GM23248 (cell line): ENCODE measurements around the gene ANOS1. TPM values are rescaled to one million over a fixed set of nuclear protein-coding genes. Genes with fewer than 3 reads are reported as not detected.
"Not testable (repeated sequence)": the region's sequence is repeated elsewhere in the genome, so short reads cannot be mapped to it uniquely, and the experiment has no call there.

Source experiments
- DNase-seq: peaks from one replicate; pipeline ENCODE4 v3.0.0-alpha.2; 2015
- H2AFZ ChIP-seq: fragments of 200-600 bp; sonication (generic); 2 replicates; pipeline ENCODE4 v1.6.1; 2016; ENCODE audit warnings: antibody characterized with exemption
- H3F3A ChIP-seq: fragments of 200-600 bp; sonication (generic); 2 replicates; pipeline ENCODE4 v1.6.1; 2016; ENCODE audit warnings: mild to moderate bottlenecking, antibody characterized with exemption, mixed run types; ENCODE audit not compliant: insufficient read depth
- H3K27ac ChIP-seq: fragments of 200-600 bp; sonication (generic); 2 replicates; pipeline ENCODE4 v1.5.1; 2016; ENCODE audit warnings: mild to moderate bottlenecking
- H3K27me3 ChIP-seq: fragments of 200-600 bp; sonication (generic); replicated peaks from 2 replicates; pipeline ENCODE4 v1.6.1; 2016; ENCODE audit warnings: mild to moderate bottlenecking; ENCODE audit not compliant: insufficient read depth
- H3K36me3 ChIP-seq: fragments of 200-600 bp; sonication (generic); 2 replicates; pipeline ENCODE4 v1.6.1; 2016; ENCODE audit warnings: low read depth, mild to moderate bottlenecking
- H3K4me1 ChIP-seq: fragments of 200-600 bp; sonication (generic); 2 replicates; pipeline ENCODE4 v1.6.1; 2016; ENCODE audit warnings: mild to moderate bottlenecking; ENCODE audit not compliant: insufficient read depth
- H3K4me2 ChIP-seq: fragments of 200-600 bp; sonication (generic); one replicate; pipeline ENCODE4 v1.6.1; 2016; ENCODE audit warnings: mild to moderate bottlenecking; ENCODE audit not compliant: unreplicated experiment
- H3K4me3 ChIP-seq: fragments of 200-600 bp; sonication (generic); 2 replicates; pipeline ENCODE4 v1.5.1; 2016; ENCODE audit warnings: mild to moderate bottlenecking
- H3K79me2 ChIP-seq: fragments of 200-600 bp; sonication (generic); 2 replicates; pipeline ENCODE4 v1.6.1; 2016; ENCODE audit warnings: mild to moderate bottlenecking; ENCODE audit not compliant: insufficient read depth
- H3K9ac ChIP-seq: fragments of 200-600 bp; sonication (generic); 2 replicates; pipeline ENCODE4 v1.6.1; 2016; ENCODE audit warnings: mild to moderate bottlenecking
- H3K9me2 ChIP-seq: fragments of 200-600 bp; sonication (generic); 2 replicates; pipeline ENCODE4 v1.6.1; 2016; ENCODE audit warnings: mixed run types, mild to moderate bottlenecking, moderate library complexity; ENCODE audit not compliant: insufficient read depth
- H3K9me3 ChIP-seq: fragments of 200-600 bp; sonication (generic); one replicate; pipeline ENCODE4 v1.6.1; 2017; ENCODE audit warnings: low read depth
- H4K20me1 ChIP-seq: fragments of 200-600 bp; sonication (generic); 2 replicates; pipeline ENCODE4 v1.6.0; 2016; ENCODE audit not compliant: insufficient read depth
- EZH2 ChIP-seq: fragments of 200-600 bp; sonication (generic); IDR thresholded peaks from 2 replicates; pipeline ENCODE4 v1.6.1; 2018; ENCODE audit warnings: antibody characterized with exemption, mild to moderate bottlenecking; ENCODE audit not compliant: insufficient read depth, poor library complexity, severe bottlenecking
- EZH2phosphoT487 ChIP-seq: fragments of 200-600 bp; sonication (generic); IDR thresholded peaks from 2 replicates; pipeline ENCODE4 v1.6.1; 2018; ENCODE audit warnings: antibody characterized with exemption, moderate library complexity, mild to moderate bottlenecking, low read depth; ENCODE audit not compliant: insufficient read depth
- WGBS, 2 experiments: methylation state at CpG; one replicate each; pipeline ENCODE4 v1.1.6; 2015 to 2017; ENCODE audit warnings: low lambda C conversion rate in 2 of 2, low coverage in 1 of 2; ENCODE audit errors: missing lambda C conversion rate in 2 of 2; 5-methylcytosine and 5-hydroxymethylcytosine counted together
- in situ Hi-C: fragments of 300-500 bp; cut with MboI; formaldehyde crosslinking; loops from 2 replicates; pipeline ENCODE4 v1.15.0; 2020
- polyA plus RNA-seq: library from polyadenylated mRNA; unstranded; fragments of >200 nt; fragmentation: Nextera tagmentation; extraction: Ambion mirVana; gene quantifications from 2 replicates; pipeline ENCODE4 v1.2.1, GENCODE V29; 2016
- total RNA-seq: library from RNA; depleted of rRNA; stranded (reverse); fragments of >200 nt; shearing (Covaris generic); gene quantifications from 2 replicates; pipeline ENCODE4 v1.2.3, GENCODE V29; 2014; rRNA removed

Gene ANOS1
- total and polyA plus RNA-seq, 2 experiments from 2014 or later, result not detected

DNA sequence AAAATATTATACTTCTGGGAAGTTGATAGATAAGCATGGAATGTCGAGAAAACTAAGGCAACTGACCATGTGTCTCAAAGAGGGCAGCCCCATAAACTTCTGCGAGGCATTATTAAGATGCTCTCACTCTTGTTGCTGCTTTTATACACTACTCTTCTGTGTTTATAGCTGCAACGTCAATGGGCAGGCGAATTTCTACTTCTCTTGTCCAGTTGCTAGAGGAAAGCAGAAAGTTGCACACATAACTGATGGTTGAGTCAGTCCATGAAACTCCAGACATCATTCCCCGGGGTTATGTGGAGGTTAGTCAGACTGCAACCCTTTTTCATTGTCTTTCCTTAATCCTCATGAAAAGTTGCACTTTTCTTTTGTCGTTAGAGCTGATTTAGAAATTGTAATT, 227.5 kb downstream of the ANOS1 start:
- 5 to 9% methylated on average over 6 of the region's 6 CpGs for WGBS, 2 experiments
- in situ Hi-C loops, result no loop called here

GRCh38 chrX:8502101-8502500, 229.8 kb downstream of the ANOS1 start:
- H2AFZ ChIP-seq, H3K9me3 ChIP-seq, H3K36me3 ChIP-seq, H3K4me3 ChIP-seq, H3K9ac ChIP-seq, H3K4me2 ChIP-seq, H4K20me1 ChIP-seq, H3K27me3 ChIP-seq, H3K4me1 ChIP-seq, in situ Hi-C loops, H3K79me2 ChIP-seq, DNase-seq, H3F3A ChIP-seq, H3K27ac ChIP-seq, H3K9me2 ChIP-seq: not testable (repeated sequence)
- 42 to 85% methylated on average over 4 to 21 of the region's 21 CpGs for WGBS, 2 experiments

More for the DNA sequence above, 227.5 kb downstream of the ANOS1 start:
- Histone ChIP-seq H3K9ac (no peak overlapping the region), H3K4me3 (no peak overlapping the region), H2AFZ (no peak overlapping the region), H3K9me3 (no peaks in the 10 kb centered on the region), H3K9me2 (no peaks in the 10 kb centered on the region), H3K4me2 (no peak overlapping the region), H3F3A (no peaks in the 10 kb centered on the region), H3K27me3 (no peaks in the 10 kb centered on the region), H3K27ac (no peak overlapping the region), H3K36me3 (no peaks in the 10 kb centered on the region), H4K20me1 (no peaks in the 10 kb centered on the region), H3K79me2 (no peaks in the 10 kb centered on the region), H3K4me1 (no peaks in the 10 kb centered on the region)
- no peak for TF ChIP-seq EZH2phosphoT487
- TF ChIP-seq EZH2, result no peak
- DNase-seq, result no peak

- WGBS, 2 experiments, result 51 to 59% methylated on average over 4 of the region's 4 CpGs
- Histone ChIP-seq H3K27ac (no peak overlapping the region), H3K4me3 (no peak overlapping the region), H3K27me3 (no peaks in the 10 kb centered on the region), H3K9me2 (no peaks in the 10 kb centered on the region), H3K9me3 (no peaks in the 10 kb centered on the region), H2AFZ (no peak overlapping the region), H3K36me3 (no peaks in the 10 kb centered on the region), H3F3A (no peaks in the 10 kb centered on the region), H3K4me2 (no peak overlapping the region), H3K4me1 (no peaks in the 10 kb centered on the region), H3K79me2 (no peaks in the 10 kb centered on the region), H3K9ac (no peak overlapping the region), H4K20me1 (no peaks in the 10 kb centered on the region)
- TF ChIP-seq EZH2, result no peak
- no peak for TF ChIP-seq EZH2phosphoT487
- in situ Hi-C loops, result no loop called here
- no peak for DNase-seq
Measured at GRCh38 chrX:8500203-8500602, 231.7 kb downstream of the ANOS1 start.

- H4K20me1 ChIP-seq, H3K36me3 ChIP-seq, H3K4me2 ChIP-seq, H3K27ac ChIP-seq, H3K79me2 ChIP-seq, H3K9me3 ChIP-seq, H3K4me3 ChIP-seq, H3F3A ChIP-seq, H3K4me1 ChIP-seq, in situ Hi-C loops, H2AFZ ChIP-seq, H3K27me3 ChIP-seq, H3K9me2 ChIP-seq, DNase-seq, H3K9ac ChIP-seq: not testable (repeated sequence)
- 5 to 6% methylated on average over 4 of the region's 4 CpGs for WGBS, 2 experiments
Measured at GRCh38 chrX:8495036-8495435, 236.9 kb downstream of the ANOS1 start.

GRCh38 chrX:8484360-8484949, 247.5 kb downstream of the ANOS1 start:
- H4K20me1 ChIP-seq, result no peaks in the 10 kb centered on the region
- H3K27me3 ChIP-seq, result no peaks in the 10 kb centered on the region
- no peak overlapping the region for H3K9ac ChIP-seq
- TF ChIP-seq EZH2phosphoT487, result no peak
- TF ChIP-seq EZH2, result no peak
- H3K79me2 ChIP-seq, result no peaks in the 10 kb centered on the region
- H3K9me3 ChIP-seq, result no peaks in the 10 kb centered on the region
- no peak for DNase-seq
- no peaks in the 10 kb centered on the region for H3K4me1 ChIP-seq
- no peaks in the 10 kb centered on the region for H3F3A ChIP-seq
- H3K9me2 ChIP-seq, result no peaks in the 10 kb centered on the region
- no peaks in the 10 kb centered on the region for H3K36me3 ChIP-seq
- no peak overlapping the region for H3K27ac ChIP-seq
- in situ Hi-C loops, result no loop called here
- no peak overlapping the region for H3K4me3 ChIP-seq
- WGBS, 2 experiments, result 15 to 20% methylated on average over 6 to 8 of the region's 8 CpGs
- H3K4me2 ChIP-seq, result no peak overlapping the region
- no peak overlapping the region for H2AFZ ChIP-seq

Other genes starting within 250 kb of the ANOS1 start
- not detected in 2 replicates for gene FAM9A, start 69.2 kb upstream of the ANOS1 start, total RNA-seq
- gene FAM9A, start 69.2 kb upstream of the ANOS1 start, polyA plus RNA-seq, result not detected in 2 replicates